Cardiac muscle cell (in vitro differentiated cells and primary cell): Measurements from ENCODE around the gene MTMR1. TPM values are rescaled to one million over a fixed set of nuclear protein-coding genes. Genes with fewer than 3 reads are reported as not detected.

Experiments used
- DNase-seq, 2 donors: peaks; one replicate each; pipeline versions ENCODE4 v3.0.0 to v3.0.0-alpha.2; 2010 to 2017; ENCODE audit warnings: low read depth in 1 of 2, low spot score in 1 of 2
- H3K27ac ChIP-seq: fragments of 200-600 bp; sonication (generic); 2 replicates; pipeline ENCODE4 v1.5.1; 2016
- H3K27me3 ChIP-seq: fragments of 200-600 bp; sonication (generic); 2 replicates; pipeline ENCODE4 v1.6.0; 2016; ENCODE audit warnings: control low read depth
- H3K36me3 ChIP-seq: fragments of 200-600 bp; sonication (generic); 2 replicates; pipeline ENCODE4 v1.5.1; 2016; ENCODE audit warnings: control low read depth
- H3K4me1 ChIP-seq: fragments of 200-600 bp; sonication (generic); 2 replicates; pipeline ENCODE4 v1.8.1; 2017; ENCODE audit warnings: low read depth, mild to moderate bottlenecking, mixed run types
- H3K4me3 ChIP-seq: fragments of 200-600 bp; sonication (generic); 2 replicates; pipeline ENCODE4 v1.5.1; 2016; ENCODE audit warnings: mild to moderate bottlenecking
- H3K9me3 ChIP-seq: fragments of 200-600 bp; sonication (generic); 2 replicates; pipeline ENCODE4 v1.5.1; 2017; ENCODE audit warnings: low read depth, mild to moderate bottlenecking, control low read depth
- polyA plus RNA-seq: library from polyadenylated mRNA; unstranded; fragments of >200 nt; fragmentation: Nextera tagmentation; extraction: Ambion mirVana; gene quantifications from 2 replicates; pipeline ENCODE4 v1.2.1, GENCODE V29; 2016
- total RNA-seq: library from RNA; depleted of rRNA; stranded (reverse); fragments of >200 nt; gene quantifications from 2 replicates; pipeline ENCODE4 v1.2.3, GENCODE V29; 2016
- TF ChIP-seq, protein P1 (sequence below): IDR thresholded peaks from 2 replicates; pipeline ENCODE4 v1.5.1; 2012; ENCODE audit warnings: low read depth, mild to moderate bottlenecking, low read length

The MTMR1 gene
- total and polyA plus RNA-seq, 2 experiments from 2014 or later, result 20.2 to 22.3 TPM

DNA sequence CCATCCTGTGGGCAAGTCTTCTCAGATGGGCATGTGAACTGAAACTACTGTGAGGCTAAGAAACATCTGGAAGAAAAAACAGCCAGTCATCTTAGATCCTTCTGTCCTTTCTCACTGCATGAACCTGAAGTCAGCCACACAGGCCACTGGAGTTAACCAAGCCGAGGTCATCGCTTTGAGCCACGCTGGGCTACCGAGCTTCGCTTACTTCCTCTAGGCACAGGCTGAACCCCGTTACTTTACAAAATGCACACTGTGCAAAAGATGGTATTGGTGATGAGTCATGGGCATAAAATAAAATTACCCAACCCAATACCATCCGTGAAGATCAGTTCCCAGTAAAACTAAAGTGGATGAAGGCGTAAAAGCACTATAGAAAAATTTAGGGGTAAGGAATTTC lies 86.2 kb downstream of the MTMR1 start:
- no peak for DNase-seq
- no peaks in the 10 kb centered on the region for H3K36me3 ChIP-seq
- H3K4me3 ChIP-seq, result no peak overlapping the region
- no peaks in the 10 kb centered on the region for H3K4me1 ChIP-seq
- TF ChIP-seq, protein P1, sequence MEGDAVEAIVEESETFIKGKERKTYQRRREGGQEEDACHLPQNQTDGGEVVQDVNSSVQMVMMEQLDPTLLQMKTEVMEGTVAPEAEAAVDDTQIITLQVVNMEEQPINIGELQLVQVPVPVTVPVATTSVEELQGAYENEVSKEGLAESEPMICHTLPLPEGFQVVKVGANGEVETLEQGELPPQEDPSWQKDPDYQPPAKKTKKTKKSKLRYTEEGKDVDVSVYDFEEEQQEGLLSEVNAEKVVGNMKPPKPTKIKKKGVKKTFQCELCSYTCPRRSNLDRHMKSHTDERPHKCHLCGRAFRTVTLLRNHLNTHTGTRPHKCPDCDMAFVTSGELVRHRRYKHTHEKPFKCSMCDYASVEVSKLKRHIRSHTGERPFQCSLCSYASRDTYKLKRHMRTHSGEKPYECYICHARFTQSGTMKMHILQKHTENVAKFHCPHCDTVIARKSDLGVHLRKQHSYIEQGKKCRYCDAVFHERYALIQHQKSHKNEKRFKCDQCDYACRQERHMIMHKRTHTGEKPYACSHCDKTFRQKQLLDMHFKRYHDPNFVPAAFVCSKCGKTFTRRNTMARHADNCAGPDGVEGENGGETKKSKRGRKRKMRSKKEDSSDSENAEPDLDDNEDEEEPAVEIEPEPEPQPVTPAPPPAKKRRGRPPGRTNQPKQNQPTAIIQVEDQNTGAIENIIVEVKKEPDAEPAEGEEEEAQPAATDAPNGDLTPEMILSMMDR, result no peak
- no peaks in the 10 kb centered on the region for H3K9me3 ChIP-seq
- no peak overlapping the region for H3K27ac ChIP-seq
- H3K27me3 ChIP-seq, result no peaks in the 10 kb centered on the region

DNA sequence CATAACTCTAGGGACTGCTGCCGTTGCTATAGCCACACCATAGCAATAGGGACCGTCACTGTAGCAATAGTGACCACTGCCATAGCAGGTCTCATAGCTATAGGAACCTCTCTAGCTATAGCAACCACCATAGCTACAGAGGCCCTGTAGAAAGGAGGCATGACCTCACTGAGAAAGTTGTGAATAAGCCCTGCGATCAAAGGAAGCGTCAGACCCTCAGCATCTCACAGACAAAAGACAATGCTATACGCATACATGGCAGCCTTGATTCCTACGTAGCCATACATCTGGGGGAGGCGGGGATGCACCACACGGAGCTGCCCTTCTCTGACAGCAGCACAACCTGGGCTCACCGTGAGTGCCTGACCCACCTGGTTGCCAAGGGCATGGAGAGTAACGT lies 88.5 kb downstream of the MTMR1 start:
- H3K27me3 ChIP-seq, result no peaks in the 10 kb centered on the region
- no peaks in the 10 kb centered on the region for H3K4me1 ChIP-seq
- H3K4me3 ChIP-seq, result no peak overlapping the region
- TF ChIP-seq, protein P1, result no peak
- H3K36me3 ChIP-seq, result no peaks in the 10 kb centered on the region
- H3K27ac ChIP-seq, result no peak overlapping the region
- no peaks in the 10 kb centered on the region for H3K9me3 ChIP-seq
- DNase-seq, result no peak

DNA sequence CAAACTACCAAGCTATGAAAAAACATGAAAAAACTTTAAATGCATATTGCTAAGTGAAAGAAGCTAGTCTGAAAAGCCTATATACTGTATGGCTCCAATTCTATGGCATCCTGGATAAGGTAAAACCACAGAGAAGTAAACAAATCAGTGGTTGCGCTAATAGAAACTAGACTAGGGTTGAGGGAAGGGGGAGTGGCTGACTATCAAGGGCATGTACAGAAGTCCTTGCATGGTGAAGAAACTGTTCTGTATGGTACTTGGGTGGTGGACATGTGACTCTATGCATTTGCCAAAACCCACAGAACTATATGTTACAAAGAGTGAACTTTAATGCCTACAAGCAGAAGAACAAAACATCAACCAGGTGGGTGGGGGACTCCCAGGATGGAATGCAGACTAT lies 96.8 kb downstream of the MTMR1 start:
- Histone ChIP-seq H3K4me1 (no peaks in the 10 kb centered on the region), H3K9me3 (no peaks in the 10 kb centered on the region), H3K27ac (no peak overlapping the region), H3K4me3 (no peak overlapping the region), H3K36me3 (no peaks in the 10 kb centered on the region), H3K27me3 (no peaks in the 10 kb centered on the region)
- TF ChIP-seq, protein P1, result no peak
- no peak for DNase-seq

DNA sequence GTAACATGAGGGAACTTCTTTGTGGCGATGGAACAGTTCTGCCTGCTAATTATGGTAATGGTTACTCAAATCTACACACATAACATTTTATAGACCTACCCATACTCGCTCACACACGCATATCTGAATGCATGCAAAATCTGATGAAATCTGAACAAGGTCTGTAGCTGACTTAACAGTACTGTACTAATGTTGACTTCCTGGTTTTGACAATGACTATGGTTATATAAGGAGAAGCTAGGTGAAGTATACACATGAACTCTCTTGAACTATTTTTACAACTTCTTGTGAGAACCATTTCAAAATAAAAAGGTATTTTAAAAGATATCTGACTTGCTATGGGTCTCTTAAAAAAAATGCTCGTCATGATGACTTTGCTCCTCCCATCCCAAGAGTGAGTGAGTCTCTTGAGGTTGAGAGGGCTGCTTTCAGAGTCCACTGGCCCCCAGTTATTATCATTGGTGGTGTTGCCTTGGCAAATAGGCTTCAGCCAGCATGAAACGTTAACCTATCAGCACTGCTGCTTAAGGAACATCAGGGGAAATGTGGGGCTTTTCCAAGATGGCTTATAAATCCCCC lies 99.8 kb downstream of the MTMR1 start:
- H3K36me3 ChIP-seq, result no peaks in the 10 kb centered on the region
- no peaks in the 10 kb centered on the region for H3K27me3 ChIP-seq
- no peaks in the 10 kb centered on the region for H3K9me3 ChIP-seq
- no peak overlapping the region for H3K4me3 ChIP-seq
- TF ChIP-seq, protein P1, result no peak
- no peaks in the 10 kb centered on the region for H3K4me1 ChIP-seq
- no peak for DNase-seq
- H3K27ac ChIP-seq, result no peak overlapping the region

DNA sequence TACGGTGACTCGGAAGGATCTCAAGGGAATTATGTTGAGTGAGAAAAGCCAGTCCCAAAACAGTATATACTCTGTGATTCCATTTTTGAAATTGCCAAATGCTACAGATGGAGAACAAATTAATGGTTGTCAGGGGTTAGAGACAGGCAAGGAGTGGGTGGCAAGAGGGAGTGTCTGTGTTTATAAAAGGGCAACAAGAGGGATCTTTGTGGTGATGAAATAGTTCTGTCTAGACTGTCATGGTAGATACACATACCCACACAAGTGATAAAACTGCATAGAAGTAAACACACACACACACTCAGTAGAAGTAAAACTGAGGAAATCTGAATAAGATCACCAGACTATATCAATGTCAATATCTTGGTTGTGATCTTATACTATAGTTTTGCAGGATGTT lies 112.5 kb downstream of the MTMR1 start:
- H3K27ac ChIP-seq, result no peak overlapping the region
- H3K9me3 ChIP-seq, result no peaks in the 10 kb centered on the region
- H3K4me1 ChIP-seq, result no peaks in the 10 kb centered on the region
- H3K27me3 ChIP-seq, result no peaks in the 10 kb centered on the region
- no peaks in the 10 kb centered on the region for H3K36me3 ChIP-seq
- no peak overlapping the region for H3K4me3 ChIP-seq
- TF ChIP-seq, protein P1, result no peak
- peak in 1 of 2 donors; percentile 1 for DNase-seq
